HG03342 (cell line): ENCODE measurements around the gene MAML3.

Experiments
- ATAC-seq: cut with Tn5 transposase; IDR thresholded peaks from one replicate; pipeline ENCODE4 v1.9.1; 2021; ENCODE audit warnings: mild to moderate bottlenecking, moderate library complexity; ENCODE audit not compliant: unreplicated experiment

The MAML3 gene

DNA sequence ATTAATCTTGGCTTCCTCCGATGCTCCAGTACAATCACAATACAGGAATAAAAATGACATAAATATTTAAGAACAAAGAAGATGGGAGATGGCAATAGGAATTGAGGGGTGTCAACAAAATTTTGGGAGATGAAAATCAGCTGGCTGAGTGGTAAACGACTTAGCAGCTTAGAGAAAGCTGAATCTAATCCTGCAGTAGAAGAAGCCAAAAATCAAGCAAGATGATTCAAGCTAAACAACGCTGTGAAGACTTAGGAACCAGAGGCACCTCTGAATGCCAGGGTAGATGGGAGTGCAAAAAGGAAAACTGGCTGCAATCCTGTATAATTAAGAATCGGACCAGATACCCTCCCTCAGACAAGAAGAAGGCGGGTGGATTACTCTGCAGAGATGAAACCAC lies 273.1 kb downstream of the MAML3 start:
- no peak for ATAC-seq

DNA sequence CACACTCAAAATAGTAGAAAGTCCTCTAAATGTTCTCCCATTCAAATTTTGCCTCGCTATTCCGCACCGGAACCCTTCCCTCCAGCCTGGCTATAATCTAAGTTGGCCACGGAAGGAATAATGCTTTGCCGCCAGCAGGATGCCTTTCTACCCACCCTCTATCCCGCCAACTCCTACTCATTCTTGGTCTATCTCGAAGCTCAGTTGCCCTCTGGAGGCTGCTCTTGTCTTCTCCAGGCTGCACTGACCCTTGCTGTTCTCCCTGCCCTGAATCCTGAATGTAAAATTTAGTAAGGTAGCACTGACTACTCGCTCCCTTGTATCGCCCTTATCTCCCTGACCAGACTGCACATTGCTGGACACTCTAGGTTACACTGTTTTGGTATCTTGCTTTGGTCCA lies 275.9 kb downstream of the MAML3 start:
- ATAC-seq: no peak

GRCh38 chr4:139876337-139876941 lies 277.5 kb downstream of the MAML3 start:
- no peak for ATAC-seq

DNA sequence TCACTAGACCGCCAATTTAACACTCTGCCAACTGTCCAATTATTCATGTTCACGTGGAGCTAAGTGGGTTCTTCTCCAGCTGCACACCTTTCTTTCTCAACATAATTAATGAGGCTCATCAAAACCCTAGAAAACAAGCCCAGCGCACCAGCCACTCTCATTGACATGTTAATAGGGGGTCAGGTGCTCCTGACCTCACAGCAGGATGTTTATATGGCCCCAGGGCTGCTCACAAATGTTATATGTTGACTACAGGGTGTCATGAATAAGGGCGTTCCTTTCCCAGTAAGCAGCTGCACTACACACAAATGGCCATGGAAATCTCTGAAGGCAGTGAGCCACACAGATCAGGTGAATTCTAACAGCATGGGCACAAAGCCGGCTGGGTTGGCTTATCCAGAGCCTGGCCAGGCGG lies 278.6 kb downstream of the MAML3 start:
- ATAC-seq: no peak

DNA sequence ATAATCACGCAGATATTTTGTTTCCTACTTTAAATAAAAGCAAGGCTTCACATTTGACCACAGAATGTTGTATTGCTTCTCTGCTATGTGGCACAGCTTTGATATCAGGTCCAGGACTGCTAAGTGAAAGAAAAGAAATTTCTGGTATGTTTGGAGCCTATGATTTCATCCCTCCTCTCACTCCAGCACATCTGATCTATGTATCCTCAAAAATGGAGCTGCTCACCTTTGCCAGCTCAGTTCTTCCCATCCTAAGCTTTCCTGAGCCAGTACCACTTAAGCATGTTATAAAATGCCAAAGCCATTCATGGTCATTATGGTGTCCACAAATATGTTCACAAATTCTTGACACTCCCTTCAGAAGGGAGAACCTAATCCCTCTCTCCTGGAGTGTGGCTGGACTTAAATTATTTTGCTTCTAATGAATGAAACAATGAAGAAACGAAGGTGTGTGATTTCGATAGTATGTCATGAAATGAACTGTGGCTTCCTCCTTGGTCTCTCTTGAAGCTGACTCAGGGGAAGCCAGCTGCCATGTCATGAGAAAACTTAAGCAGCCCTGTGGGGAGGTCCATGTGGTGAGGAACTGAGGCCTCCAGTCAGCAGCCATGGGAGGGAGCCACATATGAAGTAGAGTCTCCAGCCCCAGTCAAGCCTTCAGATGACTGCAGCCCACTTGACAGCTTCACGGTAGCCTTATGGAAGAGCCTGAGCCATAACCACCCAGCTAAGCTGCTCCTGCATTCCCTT lies 280.7 kb downstream of the MAML3 start:
- ATAC-seq: no peak

- ATAC-seq: no peak
Measured at GRCh38 chr4:139872274-139872673, 281.7 kb downstream of the MAML3 start.

GRCh38 chr4:139869810-139870209 lies 284.2 kb downstream of the MAML3 start:
- no peak for ATAC-seq

GRCh38 chr4:139866276-139866962 lies 287.6 kb downstream of the MAML3 start:
- no peak for ATAC-seq

DNA sequence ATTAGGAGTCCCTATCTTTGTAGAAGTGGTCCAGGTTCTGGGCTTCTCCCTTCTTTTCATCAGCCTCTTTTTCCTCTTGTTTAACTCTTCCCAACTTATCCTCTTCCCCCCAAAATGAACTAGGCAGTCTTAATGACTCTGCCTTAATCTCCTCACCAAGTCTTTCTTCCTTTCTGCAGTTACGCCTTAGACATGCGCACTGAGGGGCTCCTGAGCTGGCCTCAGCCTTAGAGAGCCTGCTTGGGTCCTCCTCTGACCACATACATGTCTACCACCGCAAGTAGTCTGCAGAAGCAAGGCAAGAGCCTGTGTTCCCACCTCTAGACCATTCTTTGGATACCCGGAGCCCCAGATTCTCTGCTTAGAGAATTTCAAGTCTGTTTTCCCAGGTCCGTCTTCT lies 288.4 kb downstream of the MAML3 start:
- no peak for ATAC-seq

- ATAC-seq: no peak
Measured at GRCh38 chr4:139863531-139863930, 290.5 kb downstream of the MAML3 start.

DNA sequence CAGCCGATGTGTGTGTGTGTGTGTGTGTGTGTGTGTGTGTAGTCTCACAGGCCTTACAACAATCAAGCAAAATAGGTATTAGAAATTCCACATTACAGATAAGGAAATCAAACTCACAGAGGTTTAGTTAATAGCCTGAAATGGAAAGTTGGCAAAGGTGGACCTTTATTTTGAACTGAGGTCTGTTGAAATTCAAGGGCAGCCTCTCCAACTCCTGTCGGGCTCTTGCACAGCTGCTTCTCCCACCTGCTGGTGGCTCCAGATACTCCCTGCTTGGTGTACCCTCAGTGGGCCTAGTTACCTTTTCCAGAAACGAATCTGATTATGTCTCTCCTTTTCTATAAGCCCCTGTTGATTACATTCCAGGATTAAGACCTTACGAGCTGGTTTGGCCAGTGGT lies 292.5 kb downstream of the MAML3 start:
- ATAC-seq: no peak

DNA sequence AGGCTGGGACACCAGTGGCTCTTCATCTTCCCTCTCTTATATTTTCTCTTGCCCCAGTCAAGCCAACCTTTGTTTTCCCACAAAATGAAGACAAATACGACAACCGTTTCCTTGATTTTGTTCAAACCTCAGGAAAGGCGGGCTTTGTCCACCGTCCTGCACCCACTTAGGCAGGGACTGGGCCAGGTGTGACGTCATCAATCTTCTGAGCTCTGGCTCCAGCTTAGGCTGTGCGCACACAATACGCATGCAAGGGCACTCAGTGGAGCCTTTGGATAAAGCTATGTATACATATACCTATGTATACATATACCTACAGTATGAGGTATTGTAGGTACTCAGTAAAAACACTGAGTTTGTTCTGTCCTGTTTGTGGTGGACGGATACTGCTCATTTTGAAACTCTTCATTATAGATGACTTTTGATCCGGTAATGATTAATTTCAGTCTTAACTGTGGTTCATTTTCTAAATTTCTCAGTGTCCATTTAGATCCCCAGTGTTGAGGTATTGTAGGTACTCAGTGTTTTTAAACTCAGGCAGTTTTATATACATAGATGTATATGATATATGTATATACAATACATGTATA lies 293.5 kb downstream of the MAML3 start:
- no peak for ATAC-seq

- no peak for ATAC-seq
Measured at GRCh38 chr4:139859876-139860275, 294.1 kb downstream of the MAML3 start.

- peak; percentile 94 for ATAC-seq
Measured at GRCh38 chr4:139858436-139859205, 295.4 kb downstream of the MAML3 start.

GRCh38 chr4:139857977-139858376 lies 296.0 kb downstream of the MAML3 start:
- no peak for ATAC-seq

DNA sequence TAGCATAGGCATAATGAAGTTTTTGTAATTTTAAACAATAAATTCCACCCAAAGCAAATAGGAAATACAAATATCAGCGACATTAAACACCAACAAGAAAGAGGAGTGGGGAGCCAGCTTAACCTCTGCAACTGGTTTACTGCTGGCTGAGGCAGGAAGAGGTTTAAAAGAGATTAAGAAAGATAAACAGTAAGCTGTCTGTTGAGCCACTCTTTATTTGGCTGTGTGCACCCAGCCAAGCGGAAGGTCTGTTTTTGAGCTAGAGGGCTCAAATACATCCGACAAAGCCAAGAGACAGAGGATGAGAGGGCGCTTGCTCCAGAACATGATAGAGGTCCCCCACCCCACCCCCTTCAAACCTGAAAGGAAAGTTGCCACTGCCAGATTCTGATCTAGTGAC lies 297.0 kb downstream of the MAML3 start:
- ATAC-seq: no peak

DNA sequence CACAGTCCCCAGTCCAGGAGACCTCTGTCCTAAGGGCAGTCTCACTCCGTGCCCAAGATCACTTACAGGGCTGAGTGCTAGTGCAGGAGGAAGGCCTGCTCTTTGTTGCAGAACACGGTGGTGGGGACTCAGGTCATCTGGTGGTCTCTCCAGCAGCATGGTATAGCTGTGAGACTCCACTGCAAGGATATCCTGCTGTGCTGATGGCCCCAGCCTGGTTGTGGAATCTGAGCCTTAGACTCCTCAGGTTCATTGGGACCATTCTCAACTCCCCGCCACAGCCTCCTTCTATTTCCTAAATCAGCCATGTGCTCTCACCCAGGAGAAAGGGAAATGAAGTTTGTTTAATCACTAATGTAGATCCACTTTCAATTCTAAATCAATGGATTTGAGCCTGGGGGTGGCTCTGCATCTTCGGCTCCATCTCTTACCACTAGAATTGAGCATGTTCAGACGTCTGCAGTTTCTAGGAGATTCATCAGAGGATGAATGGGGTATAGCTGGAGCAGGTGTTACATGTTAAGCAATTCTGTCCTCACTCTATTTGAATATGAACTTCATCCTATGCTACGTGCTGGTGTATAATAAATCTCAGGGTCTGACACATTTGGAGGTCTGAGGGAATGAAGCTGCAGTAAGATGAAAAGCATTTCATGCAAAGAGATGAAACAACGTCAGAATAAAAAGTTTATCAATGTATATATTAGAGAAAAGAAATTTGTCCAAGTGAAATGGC lies 299.1 kb downstream of the MAML3 start:
- no peak for ATAC-seq

DNA sequence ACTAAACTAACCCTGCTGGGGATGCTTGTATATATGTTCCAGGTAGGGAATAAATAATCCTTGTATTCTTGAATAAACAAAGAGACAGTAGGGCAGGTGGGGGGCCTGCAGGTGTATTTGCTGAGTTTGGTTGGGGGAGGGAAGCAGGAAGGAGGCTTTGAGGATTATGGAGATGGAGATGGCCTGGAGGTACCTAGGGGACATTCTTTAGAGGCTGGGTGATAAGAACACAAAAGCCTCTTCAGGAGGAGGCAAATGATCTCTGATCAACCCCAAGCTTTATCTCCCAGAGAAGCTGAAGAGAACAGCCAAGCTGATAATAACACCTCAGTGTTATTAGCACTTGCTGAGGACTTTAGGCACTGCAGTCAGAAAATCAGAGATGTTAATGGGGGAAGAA lies 300.7 kb downstream of the MAML3 start:
- ATAC-seq: no peak

GRCh38 chr4:139852612-139853269 lies 301.2 kb downstream of the MAML3 start:
- no peak for ATAC-seq

- no peak for ATAC-seq
Measured at GRCh38 chr4:139851639-139852038, 302.3 kb downstream of the MAML3 start.
